ENCODE results near the gene SLC39A12. TPM values are rescaled to one million over a fixed set of nuclear protein-coding genes. Genes with fewer than 3 reads are reported as not detected.
"Not testable (repeated sequence)": the region's sequence is repeated elsewhere in the genome, so short reads cannot be mapped to it uniquely, and the experiment has no call there.

The SLC39A12 gene
- not detected for total RNA-seq
- long read RNA-seq: 0 reads

DNA sequence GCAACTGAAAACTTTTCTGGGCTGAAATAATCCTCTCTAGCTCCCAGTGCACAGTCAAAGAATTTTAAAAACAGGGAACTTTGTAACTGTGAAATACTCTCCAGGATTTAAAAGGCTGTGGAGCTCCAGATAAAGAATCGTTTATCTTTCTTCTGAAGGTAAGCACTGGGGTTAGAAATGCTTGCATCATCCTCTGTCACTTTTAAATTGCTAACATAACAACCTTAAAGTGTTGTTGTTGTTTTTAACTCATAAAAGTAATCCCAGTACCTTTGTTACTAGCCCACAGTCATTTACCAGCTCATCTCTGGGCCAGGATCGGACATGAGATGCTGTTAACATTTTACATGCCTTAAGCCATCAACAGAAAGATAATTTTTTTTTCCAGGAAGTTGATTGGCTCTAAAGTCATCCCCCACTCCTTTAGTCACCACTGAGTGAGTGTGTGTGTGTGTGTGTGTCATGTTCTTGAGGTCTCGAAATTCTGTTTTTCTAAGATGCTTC is at the start of gene SLC39A12:
Gene SLC39A12, plus strand, starts transcription at position 51 of the 504 bp plus-strand sequence. CDS start 1,359 bp downstream, outside the sequence.
- intact Hi-C loops (cut with micrococcal nuclease): no loop called here
- no peak for ATAC-seq

GRCh38 chr10:17904564-17904963 is 47.2 kb upstream of the SLC39A12 start:
- ATAC-seq (no peak), DNase-seq (no peak)
- intact Hi-C loops (cut with micrococcal nuclease): no loop called here

More for the DNA sequence above, at the start of gene SLC39A12:
- DNase-seq: no peak

GRCh38 chr10:17905491-17905890 is 46.2 kb upstream of the SLC39A12 start:
- no peak for DNase-seq
- intact Hi-C loops (cut with micrococcal nuclease): no loop called here
- no peak for ATAC-seq

GRCh38 chr10:17906002-17906401 is 45.7 kb upstream of the SLC39A12 start:
- intact Hi-C loops (cut with micrococcal nuclease): no loop called here
- no peak for ATAC-seq
- DNase-seq: no peak

DNA sequence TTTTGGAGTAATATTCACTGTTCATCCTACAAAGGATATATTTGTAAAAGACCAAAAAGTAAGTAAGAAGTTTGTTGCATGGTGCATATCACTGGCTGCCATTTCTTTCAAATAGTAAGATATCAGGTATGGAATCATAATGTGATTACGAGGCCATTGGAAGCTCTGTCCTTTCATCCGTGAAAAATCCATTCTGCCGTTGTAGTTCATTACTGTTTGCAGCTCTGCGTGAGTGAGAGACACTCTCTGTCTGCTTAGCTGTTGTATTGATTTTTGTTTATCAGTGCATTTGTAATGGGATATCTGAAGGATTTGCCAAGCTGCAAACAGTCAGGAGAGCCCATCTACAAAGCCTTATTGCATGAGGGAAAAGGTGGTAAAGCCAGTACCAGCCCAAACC is 44.1 kb upstream of the SLC39A12 start:
- ATAC-seq: no peak
- no peak for DNase-seq
- intact Hi-C loops (cut with micrococcal nuclease): no loop called here

GRCh38 chr10:17910125-17910789 is 41.5 kb upstream of the SLC39A12 start:
- DNase-seq (no peak), ATAC-seq (no peak)
- intact Hi-C loops (cut with micrococcal nuclease): loop anchor here (5.0 kb wide), 2 partner anchors 232 to 307 kb away; partner anchors contain the start of gene CACNB2

DNA sequence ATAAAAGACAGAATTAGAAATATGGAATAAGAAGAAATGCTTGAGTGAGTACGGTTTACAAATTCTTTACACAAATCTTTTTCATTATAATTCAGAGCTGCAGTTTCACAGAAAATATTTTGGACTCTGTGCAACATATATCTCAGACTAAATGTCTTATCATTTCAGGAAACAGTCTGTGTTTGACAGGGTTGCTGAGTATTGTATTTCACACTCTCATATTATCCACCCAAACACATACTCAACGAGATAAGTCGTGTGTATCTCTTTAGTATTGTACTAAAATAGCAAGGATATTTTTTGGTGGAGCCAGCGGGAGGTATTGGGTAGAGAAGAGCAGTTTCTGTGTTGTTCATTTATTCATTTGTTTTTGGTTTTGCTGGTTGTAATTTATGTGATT is 39.0 kb upstream of the SLC39A12 start:
- DNase-seq (no peak), ATAC-seq (peak; percentile 88)
- intact Hi-C loops (cut with micrococcal nuclease): loop anchor here (5.0 kb wide), 2 partner anchors 230 to 305 kb away; partner anchors contain the start of gene CACNB2

DNA sequence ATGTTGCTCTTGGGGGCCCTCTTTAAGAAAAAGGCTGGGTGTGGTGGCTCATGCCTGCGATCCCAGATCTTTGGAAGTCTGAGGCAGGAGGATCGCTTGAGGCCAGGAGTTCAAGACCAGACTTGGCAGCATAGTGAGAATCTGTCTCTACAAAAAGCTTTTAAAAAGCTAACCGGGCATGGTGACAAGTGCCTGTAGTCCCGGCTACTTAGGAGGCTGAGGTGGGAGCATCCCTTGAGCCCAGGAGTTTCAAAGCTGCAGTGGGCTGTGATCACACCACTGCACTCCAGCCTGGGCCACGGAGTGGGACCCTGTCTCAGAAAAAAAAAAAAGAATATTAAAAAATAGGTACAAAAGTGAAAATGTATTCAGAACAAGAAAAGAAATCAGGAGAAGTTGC is 38.1 kb upstream of the SLC39A12 start:
- no peak for DNase-seq
- intact Hi-C loops (cut with micrococcal nuclease): loop anchor here (5.0 kb wide), 2 partner anchors 229 to 304 kb away; partner anchors contain the start of gene CACNB2
- ATAC-seq: peak; percentile 50

DNA sequence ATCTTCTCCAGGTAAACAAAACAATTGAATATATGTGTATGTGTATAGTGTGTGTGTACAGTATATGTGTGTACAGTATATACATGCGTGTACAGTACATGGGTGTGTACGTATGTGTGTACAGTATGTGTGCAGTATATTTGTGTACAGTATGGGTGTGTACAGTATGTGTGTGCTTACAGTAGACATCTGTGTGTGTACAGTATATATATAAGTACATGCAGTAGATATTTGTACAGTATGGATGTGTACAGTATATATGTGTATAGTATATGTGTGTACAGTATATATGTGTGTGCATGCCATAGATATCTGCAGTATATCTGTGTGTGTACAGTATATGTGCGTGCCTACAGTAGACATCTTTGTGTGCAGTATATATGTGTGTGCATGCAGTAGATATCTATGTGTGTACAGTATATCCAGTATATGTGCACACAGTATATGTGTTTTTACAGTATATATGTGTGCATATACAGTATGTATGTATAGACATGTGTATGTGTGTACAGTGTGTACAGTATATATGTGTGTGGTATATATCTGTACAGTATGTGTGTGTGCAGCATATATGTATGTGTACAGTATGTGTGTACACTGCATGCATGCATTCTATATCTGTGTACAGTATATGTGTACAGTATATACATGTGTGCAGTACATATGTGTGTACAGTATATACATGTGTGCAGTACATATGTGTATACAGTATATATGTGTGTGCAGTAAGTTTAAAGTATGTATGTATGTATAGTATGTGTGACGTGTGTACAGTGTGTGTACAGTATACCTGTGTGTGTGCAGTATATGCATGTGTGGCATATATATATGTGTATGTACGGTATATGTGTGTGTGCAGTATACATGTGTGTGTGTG is 37.3 kb upstream of the SLC39A12 start:
- intact Hi-C loops (cut with micrococcal nuclease): loop anchor here (5.0 kb wide), 2 partner anchors 228 to 303 kb away; partner anchors contain the start of gene CACNB2
- peak; percentile 11 for ATAC-seq

GRCh38 chr10:17915181-17915580 is 36.5 kb upstream of the SLC39A12 start:
- no peak for ATAC-seq
- no peak for DNase-seq
- intact Hi-C loops (cut with micrococcal nuclease): no loop called here

More for the DNA sequence above, 37.3 kb upstream of the SLC39A12 start:
- DNase-seq: no peak

DNA sequence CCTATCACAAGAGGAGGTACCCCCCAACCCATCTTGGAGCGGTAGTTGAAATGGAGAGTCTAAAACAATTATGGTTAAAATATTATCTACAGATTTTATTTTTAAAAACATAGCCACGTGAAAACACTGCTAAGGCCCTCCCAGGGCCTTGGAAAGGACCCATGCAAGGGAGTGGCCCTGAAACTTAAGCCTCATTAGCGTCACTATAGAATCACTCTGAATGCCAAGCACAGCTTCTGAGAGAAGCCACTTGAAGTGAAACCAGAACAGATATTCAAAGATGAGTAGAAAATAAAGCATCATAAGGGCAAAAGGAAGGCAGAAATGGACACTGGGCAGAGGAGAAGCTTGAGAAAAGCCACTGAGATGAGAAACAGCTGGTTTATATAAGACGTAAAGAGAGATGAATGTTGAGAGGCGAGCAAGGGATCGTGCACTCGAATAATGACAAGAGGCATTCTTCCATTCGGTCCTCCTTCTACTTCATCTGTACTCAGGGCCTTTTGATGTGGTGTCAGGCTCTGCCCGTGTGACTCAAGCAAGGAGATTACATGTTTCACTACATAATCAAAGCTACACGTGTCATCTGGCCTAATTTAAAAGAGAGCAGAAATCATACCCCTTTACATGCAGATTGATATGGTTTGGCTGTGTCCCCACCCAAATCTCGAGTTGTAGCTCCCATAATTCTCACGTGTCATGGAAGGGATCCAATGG is 33.4 kb upstream of the SLC39A12 start:
- DNase-seq: no peak
- ATAC-seq: no peak
- intact Hi-C loops (cut with micrococcal nuclease): no loop called here

- ATAC-seq: peak; percentile 47
- no peak for DNase-seq
- intact Hi-C loops (cut with micrococcal nuclease): no loop called here
These were observed 30.3 kb upstream of the SLC39A12 start for GRCh38 chr10:17921378-17921777.

DNA sequence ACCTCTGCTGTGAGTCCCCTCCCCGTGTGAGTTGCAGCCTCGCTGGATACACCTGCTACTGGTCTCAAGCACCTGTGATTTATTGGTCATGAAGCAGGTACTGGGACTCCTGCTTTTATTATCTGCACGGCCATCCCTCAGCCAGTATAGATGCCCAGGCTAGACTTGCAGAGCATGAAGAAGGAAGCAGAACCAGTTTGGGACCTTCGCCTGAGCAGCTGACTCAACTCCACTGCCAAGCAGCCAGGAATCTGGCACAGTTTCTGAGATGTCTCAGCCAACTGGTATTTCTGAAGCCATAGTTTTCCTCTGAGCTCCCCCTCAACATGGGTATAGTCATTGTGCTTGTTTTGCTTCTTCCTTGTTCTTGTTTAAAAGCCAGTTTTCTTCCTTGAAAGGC is 28.0 kb upstream of the SLC39A12 start:
- intact Hi-C loops (cut with micrococcal nuclease): no loop called here
- DNase-seq (no peak), ATAC-seq (peak; percentile 80)

DNA sequence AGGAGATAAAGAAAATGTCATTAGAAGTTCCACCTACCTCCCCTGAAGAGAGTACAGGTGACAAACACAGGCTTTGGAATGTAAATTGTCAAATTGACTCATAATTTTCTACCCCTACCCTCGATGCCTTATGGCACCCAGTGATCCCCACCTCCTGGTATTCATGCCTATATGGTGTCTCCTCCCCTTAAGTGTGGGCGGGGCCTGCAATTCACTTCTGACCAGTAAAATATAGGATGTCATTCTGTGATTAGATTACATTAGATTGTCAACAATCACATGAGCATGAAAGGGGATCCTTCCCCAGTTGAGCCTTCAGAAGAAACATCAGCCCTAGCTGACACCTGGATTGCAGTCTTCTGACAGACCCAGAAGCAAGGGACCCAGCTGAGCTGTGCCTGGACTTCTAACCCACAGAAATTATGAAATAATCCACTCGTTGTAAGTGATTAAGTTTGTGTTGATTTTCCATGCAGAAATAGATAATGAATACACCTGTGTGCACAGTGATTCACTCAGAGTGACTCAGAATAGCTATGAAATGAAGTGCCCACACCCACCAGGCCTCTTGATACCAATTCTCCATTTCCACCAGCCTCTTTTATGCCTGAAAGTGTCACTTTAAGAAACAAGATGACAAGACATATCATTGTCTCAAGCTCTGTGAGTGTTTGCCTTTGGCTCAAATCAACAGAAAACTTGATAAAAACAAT is 8.5 kb upstream of the SLC39A12 start:
- ATAC-seq (no peak), DNase-seq (no peak)
- intact Hi-C loops (cut with micrococcal nuclease): no loop called here

DNA sequence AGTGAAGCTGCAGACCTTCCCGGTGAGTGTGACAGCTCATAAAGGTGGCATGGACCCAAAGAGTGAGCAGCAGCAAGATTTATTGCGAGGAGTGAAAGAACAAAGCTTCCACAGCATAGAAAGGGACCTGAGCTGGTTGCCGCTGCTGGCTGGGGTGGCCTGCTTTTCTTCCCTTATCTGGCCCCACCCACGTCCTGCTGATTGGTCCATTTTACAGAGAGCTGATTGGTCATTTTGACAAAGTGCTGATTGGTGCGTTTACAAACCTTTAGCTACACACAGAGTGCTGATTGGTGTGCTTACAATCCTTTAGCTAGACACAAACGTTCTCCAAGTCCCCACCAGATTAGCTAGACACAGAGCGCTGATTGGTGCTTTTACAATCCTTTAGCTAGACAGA is 1.4 kb upstream of the SLC39A12 start:
- DNase-seq; ATAC-seq; intact Hi-C loops (cut with micrococcal nuclease): not testable (repeated sequence)

- no peak for ATAC-seq
- intact Hi-C loops (cut with micrococcal nuclease): no loop called here
- DNase-seq: no peak
These were observed 992 bp upstream of the SLC39A12 start for GRCh38 chr10:17950726-17951125.

DNA sequence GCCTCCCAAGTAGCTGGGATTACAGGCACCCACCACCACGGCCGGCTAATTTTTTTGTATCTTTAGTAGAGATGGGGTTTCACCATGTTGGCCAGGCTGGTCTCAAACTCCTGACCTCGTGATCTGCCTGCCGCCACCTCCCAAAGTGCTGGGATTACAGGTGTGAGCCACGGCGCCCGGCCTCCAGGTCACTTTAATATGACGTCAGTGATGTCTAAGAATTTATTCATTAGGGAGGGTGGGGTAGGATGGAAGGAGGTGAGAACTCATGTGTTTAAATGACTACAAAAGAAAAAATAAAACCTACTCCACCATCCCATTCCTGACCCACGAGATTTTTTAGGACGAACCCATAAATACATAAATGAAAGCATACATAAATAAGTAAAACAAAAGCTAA is 2.7 kb downstream of the SLC39A12 start:
- intact Hi-C loops (cut with micrococcal nuclease); DNase-seq; ATAC-seq: not testable (repeated sequence)

- DNase-seq: no peak
- intact Hi-C loops (cut with micrococcal nuclease): no loop called here
- ATAC-seq: no peak
These were observed 3.1 kb downstream of the SLC39A12 start for GRCh38 chr10:17954861-17955260.

DNA sequence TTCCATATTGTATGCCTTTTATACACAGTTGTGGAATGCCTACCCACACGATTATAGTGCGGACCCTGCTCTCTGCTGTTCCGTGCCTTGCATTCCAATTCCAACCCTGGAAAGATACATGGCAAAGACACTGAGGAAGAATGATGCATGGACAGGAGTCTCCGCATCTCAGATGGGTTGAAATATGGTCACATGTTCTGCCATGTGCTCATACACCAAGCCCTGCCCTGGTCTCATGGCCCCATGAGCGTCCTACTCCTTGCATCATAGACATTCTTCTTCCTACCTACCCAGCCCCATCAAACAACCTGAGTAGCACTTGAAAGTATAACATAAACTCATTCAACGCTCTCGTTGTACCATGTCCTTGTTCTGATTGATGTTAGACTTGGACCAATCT is 6.3 kb downstream of the SLC39A12 start:
- no peak for ATAC-seq
- DNase-seq: no peak
- intact Hi-C loops (cut with micrococcal nuclease): no loop called here
